HepG2 (cell line): ENCODE measurements around the gene PATL2.

ENCODE experiments used
- CTCF ChIP-seq: sonication (generic); formaldehyde crosslinking; IDR thresholded peaks from 2 replicates; pipeline ENCODE4 v1.5.0; 2020; ENCODE audit warnings: mild to moderate bottlenecking, missing genetic modification reagents, moderate library complexity
- KDM3A ChIP-seq: IDR thresholded peaks from 2 replicates; pipeline ENCODE4 v1.6.1; 2018; ENCODE audit warnings: low read depth, missing compliant biosample characterization
- NFYC ChIP-seq: IDR thresholded peaks from 2 replicates; pipeline ENCODE4 v1.6.1; 2016; ENCODE audit warnings: missing genetic modification reagents, missing compliant biosample characterization
- ZNF790 ChIP-seq: sonication (generic); formaldehyde crosslinking; IDR thresholded peaks from 2 replicates; pipeline ENCODE4 v1.8.0; 2022; ENCODE audit warnings: missing genetic modification reagents, mild to moderate bottlenecking, borderline replicate concordance

GRCh38 chr15:44654858-44655257 lies 56.3 kb downstream of the PATL2 start:
- TF ChIP-seq NFYC (CRISPR knock-in tag), result no peak
- TF ChIP-seq CTCF (CRISPR knock-in tag), result no peak
- no peak for TF ChIP-seq ZNF790
- no peak for TF ChIP-seq KDM3A
